PFSK-1 (cell line): Measurements from ENCODE around the gene TMEM100.

ENCODE experiments used
- POLR2AphosphoS5 ChIP-seq: IDR thresholded peaks from 2 replicates; pipeline ENCODE4 v1.6.1; 2012; ENCODE audit warnings: low read depth, mild to moderate bottlenecking, control low read depth, low read length, moderate library complexity
- REST ChIP-seq, 2 experiments: IDR thresholded peaks; 2 replicates each; pipeline versions ENCODE4 v1.6.1 to v1.8.0; 2011 to 2012; ENCODE audit warnings: low read depth in 2 of 2, low read length in 2 of 2, control low read depth in 1 of 2, inconsistent platforms in 1 of 2, mild to moderate bottlenecking in 1 of 2, moderate library complexity in 1 of 2; ENCODE audit not compliant: insufficient read depth in 1 of 2
- TAF1 ChIP-seq: IDR thresholded peaks from 2 replicates; pipeline ENCODE4 v1.6.1; 2012; ENCODE audit warnings: low read length, control low read depth, borderline replicate concordance; ENCODE audit not compliant: insufficient read depth

- TF ChIP-seq REST (IDR thresholded peaks at IDR 0.05; ENCODE audit: insufficient read depth in 1 of 2, low read depth in 2 of 2, low read length in 2 of 2) = no peak
- TF ChIP-seq TAF1 = no peak
- no peak for TF ChIP-seq POLR2AphosphoS5
Observed at GRCh38 chr17:55677446-55677845, 45.2 kb downstream of the TMEM100 start.
